Left lung (tissue), 10 donors: ENCODE results near the gene TDP1. TPM values are rescaled to one million over a fixed set of nuclear protein-coding genes. Genes with fewer than 3 reads are reported as not detected.
"Not testable (repeated sequence)": the region's sequence is repeated elsewhere in the genome, so short reads cannot be mapped to it uniquely, and the experiment has no call there.

Experiments used
- ATAC-seq: fragments of 200-7000 bp; cut with Tn5 transposase; one replicate; pipeline ENCODE4 v1.9.1; 2020; ENCODE audit warnings: moderate library complexity
- DNase-seq, 4 donors: peaks; one replicate each; pipeline ENCODE4 v3.0.0-alpha.2; 2013 to 2020
- H3K27ac ChIP-seq, 2 donors: fragments of 200-600 bp; sonication (generic) in 1 of 2; one replicate each; pipeline versions ENCODE4 v1.5.0 to v1.8.0; 2020 to 2021
- H3K27me3 ChIP-seq, 2 donors: fragments of 200-600 bp; sonication (generic) in 1 of 2; one replicate each; pipeline versions ENCODE4 v1.5.0 to v1.8.0; 2020 to 2021
- H3K36me3 ChIP-seq, 2 donors: fragments of 200-600 bp; sonication (generic) in 1 of 2; one replicate each; pipeline versions ENCODE4 v1.5.0 to v1.8.0; 2020 to 2021
- H3K4me1 ChIP-seq, 2 donors: fragments of 200-600 bp; one replicate each; pipeline ENCODE4 v1.8.0; 2021
- H3K4me3 ChIP-seq, 2 donors: fragments of 200-600 bp; sonication (generic) in 1 of 2; one replicate each; pipeline versions ENCODE4 v1.5.0 to v1.8.0; 2020 to 2021; ENCODE audit warnings: mild to moderate bottlenecking in 1 of 2
- H3K9me3 ChIP-seq, 2 donors: fragments of 200-600 bp; sonication (generic) in 1 of 2; one replicate each; pipeline versions ENCODE4 v1.5.0 to v1.8.0; 2020 to 2021
- CTCF ChIP-seq, 2 donors: fragments of 200-600 bp; sonication (generic) in 1 of 2; IDR thresholded peaks; one replicate each; pipeline versions ENCODE4 v1.5.0 to v1.8.0; 2021; ENCODE audit warnings: antibody characterized with exemption in 2 of 2
- intact Hi-C, 2 donors: fragments of 100-400 bp; cut with DNase I; formaldehyde crosslinking; loops; one replicate each; pipeline versions ENCODE4 v1.11.2 to v1.14.2; 2022
- polyA plus RNA-seq, 6 donors: library from polyadenylated mRNA; unstranded; fragments of 120-200 nt; gene quantifications; one replicate each; pipeline ENCODE4 v1.2.1, GENCODE V29; 2013; ENCODE audit not compliant: insufficient read length in 6 of 6
- total RNA-seq, 2 donors: library from RNA; stranded (reverse); fragmentation: NEBNext Ultra II Directional; extraction: Animal tissue kit (Norgen Biotek cat#: 25700); gene quantifications; one replicate each; pipeline ENCODE4 v1.2.1, GENCODE V29; 2021
- donor health status: DM: no; HTN: yes; CAD: no.
- donor health status: DM: no; HTN: no; CAD: no.

TDP1 gene
- total and polyA plus RNA-seq, 8 donors, result 8.8 to 20.8 (median 15.8) TPM

DNA sequence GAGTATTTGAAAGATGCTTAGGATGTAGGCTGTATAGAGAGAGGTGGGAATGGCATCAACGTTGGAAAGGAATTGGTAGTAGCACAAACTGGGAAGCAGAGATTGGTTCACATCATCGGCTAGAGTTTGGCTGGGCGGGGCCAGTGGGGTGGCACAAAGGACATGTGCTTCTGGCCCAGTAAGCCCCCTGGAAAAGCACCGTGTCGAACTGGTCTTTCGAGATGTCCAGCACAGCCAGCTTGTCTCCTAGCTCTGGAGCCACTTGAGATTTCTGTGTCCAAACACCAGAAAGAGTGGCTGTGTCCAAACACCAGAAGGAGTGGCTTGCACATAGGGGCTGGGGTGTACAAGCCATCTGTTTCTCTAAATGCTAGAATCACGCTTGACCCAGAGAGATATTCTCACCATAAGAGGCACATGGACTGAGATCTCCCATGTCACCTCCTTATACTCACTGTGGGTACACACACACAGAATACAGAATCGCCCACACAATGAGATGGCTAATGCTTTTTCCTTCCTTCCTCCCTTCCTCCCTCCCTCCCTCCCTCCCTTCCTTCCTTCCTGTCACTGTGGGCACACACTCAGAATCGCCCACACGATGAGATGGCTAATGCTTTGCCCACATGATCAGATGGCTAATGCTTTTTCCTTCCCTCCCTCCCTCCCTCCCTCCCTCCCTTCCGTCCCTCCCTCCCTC, 64.2 kb downstream of the TDP1 start:
- intact Hi-C loops, result no loop called here
- H3K36me3 ChIP-seq, result peaks cover 0 to 69% of the 10 kb centered on the region in 2 donors

DNA sequence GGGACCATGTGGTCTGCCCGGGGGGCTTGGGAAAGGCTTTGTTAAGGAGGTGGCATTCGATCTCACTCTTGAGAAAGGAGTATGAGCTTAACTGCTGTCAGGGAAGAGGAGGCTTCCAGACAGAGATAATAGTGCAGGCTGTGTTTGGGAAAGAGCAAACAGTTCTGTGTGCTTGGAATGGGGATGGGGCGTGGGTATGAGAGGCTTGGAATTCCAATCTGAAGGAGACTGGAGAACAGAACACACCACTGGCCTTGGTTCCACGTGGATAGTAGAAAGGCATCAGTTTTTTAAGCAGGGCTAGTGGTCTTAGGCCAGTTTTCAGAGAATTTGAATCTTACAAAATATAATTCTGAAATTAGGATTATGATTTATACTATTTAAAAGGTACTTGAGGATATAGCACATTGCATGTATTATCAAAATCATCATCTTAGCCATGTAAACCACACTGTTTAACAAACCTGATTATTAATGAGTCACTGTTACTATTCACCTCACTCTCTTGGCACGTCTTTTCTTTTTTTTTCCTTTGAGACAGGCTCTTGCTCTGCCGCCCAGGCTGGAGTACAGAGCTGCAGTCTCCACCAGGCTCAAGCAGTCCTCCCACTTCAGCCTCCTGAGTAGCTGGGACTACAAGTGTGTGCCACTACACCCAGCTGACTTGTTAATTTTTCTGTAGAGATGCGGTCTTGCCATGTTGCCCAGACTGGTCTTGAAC, 67.6 kb downstream of the TDP1 start:
- intact Hi-C loops, result no loop called here
- ATAC-seq, result no peak
- Histone ChIP-seq H3K4me1 (no peaks in the 10 kb centered on the region), H3K27me3 (no peaks in the 10 kb centered on the region), H3K27ac (no peak overlapping the region), H3K36me3 (peaks cover 0 to 69% of the 10 kb centered on the region in 2 donors), H3K4me3 (no peak overlapping the region), H3K9me3 (no peaks in the 10 kb centered on the region)
- no peak for TF ChIP-seq CTCF (IDR thresholded peaks at IDR 0.05)
- DNase-seq, result no peak

More for the DNA sequence above, 64.2 kb downstream of the TDP1 start:
- ATAC-seq, result no peak
- no peak overlapping the region for H3K27ac ChIP-seq
- H3K9me3 ChIP-seq, result no peaks in the 10 kb centered on the region
- DNase-seq, result peak in 1 of 4 donors; percentile 5
- no peak for TF ChIP-seq CTCF (IDR thresholded peaks at IDR 0.05)
- H3K4me1 ChIP-seq, result no peaks in the 10 kb centered on the region
- no peak overlapping the region for H3K4me3 ChIP-seq
- H3K27me3 ChIP-seq, result no peaks in the 10 kb centered on the region

DNA sequence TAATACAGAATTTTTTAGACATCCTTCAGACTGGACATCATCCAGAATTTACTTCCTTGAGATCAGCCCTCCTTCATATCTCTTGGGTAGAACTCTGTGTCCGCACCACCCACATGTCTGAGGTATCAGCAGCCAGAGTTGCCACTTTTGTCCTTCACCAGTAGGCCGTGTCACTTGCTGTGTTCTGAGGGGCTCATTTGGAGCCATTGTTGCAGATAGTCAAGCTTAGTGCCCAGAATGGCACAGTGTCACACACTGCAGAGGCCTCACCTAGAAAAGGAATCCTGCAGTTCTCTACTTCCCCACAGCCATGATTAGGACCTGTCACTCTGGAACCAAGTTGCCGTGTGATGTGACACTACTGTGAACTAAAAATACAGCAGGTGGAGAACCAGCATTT, 69.2 kb downstream of the TDP1 start:
- no peaks in the 10 kb centered on the region for H3K4me1 ChIP-seq
- ATAC-seq (no peak), DNase-seq (no peak)
- intact Hi-C loops, result no loop called here
- H3K27ac ChIP-seq, result no peak overlapping the region
- H3K4me3 ChIP-seq, result no peak overlapping the region
- no peaks in the 10 kb centered on the region for H3K9me3 ChIP-seq
- TF ChIP-seq CTCF (IDR thresholded peaks at IDR 0.05), result no peak
- H3K36me3 ChIP-seq, result peaks cover 0 to 58% of the 10 kb centered on the region in 2 donors
- no peaks in the 10 kb centered on the region for H3K27me3 ChIP-seq

DNA sequence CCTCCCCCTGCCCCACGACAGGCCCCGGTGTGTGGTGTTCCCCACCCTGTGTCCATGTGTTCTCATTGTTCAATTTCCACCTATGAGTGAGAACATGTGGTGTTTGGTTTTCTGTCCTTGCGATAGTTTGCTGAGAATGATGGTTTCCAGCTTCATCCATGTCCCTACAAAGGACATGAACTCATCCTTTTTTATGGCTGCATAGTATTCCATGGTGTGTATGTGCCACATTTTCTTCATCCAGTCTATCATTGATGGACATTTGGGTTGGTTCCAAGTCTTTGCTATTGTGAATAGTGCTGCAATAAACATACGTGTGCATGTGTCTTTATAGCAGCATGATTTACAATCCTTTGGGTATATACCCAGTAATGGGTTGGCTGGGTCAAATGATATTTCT, 70.9 kb downstream of the TDP1 start:
- H3K27me3 ChIP-seq, H3K9me3 ChIP-seq, H3K4me1 ChIP-seq, intact Hi-C loops, H3K4me3 ChIP-seq, ATAC-seq, H3K27ac ChIP-seq, DNase-seq: not testable (repeated sequence)
- peaks cover 0 to 49% of the 10 kb centered on the region in 2 donors for H3K36me3 ChIP-seq

- no peak for DNase-seq
- ATAC-seq, result no peak
- peaks cover 0 to 46% of the 10 kb centered on the region in 2 donors for H3K36me3 ChIP-seq
- H3K27ac ChIP-seq, result no peak overlapping the region
- H3K27me3 ChIP-seq, result no peaks in the 10 kb centered on the region
- H3K9me3 ChIP-seq, result no peaks in the 10 kb centered on the region
- no peaks in the 10 kb centered on the region for H3K4me1 ChIP-seq
- TF ChIP-seq CTCF (IDR thresholded peaks at IDR 0.05), result no peak
- no peak overlapping the region for H3K4me3 ChIP-seq
- intact Hi-C loops, result no loop called here
Observed at GRCh38 chr14:90027842-90028241, 72.1 kb downstream of the TDP1 start.
